HL-60 (cell line): ENCODE results near the gene NPAS2.

Source experiments
- DNase-seq, 2 experiments: peaks; one replicate each; pipeline ENCODE4 v3.0.0-alpha.2; 2010 to 2020; ENCODE audit warnings: low read depth in 1 of 2, low spot score in 1 of 2
- H3K27ac ChIP-seq: fragments of 250-450 bp; sonication (Bioruptor Pico); replicated peaks from 2 replicates; pipeline ENCODE4 v1.5.1; 2020; ENCODE audit warnings: mild to moderate bottlenecking, moderate library complexity
- H3K27me3 ChIP-seq: fragments of 250-450 bp; sonication (Bioruptor Pico); 2 replicates; pipeline ENCODE4 v1.5.1; 2021; ENCODE audit warnings: mild to moderate bottlenecking, moderate library complexity; ENCODE audit not compliant: insufficient read depth, poor library complexity, severe bottlenecking
- H3K4me3 ChIP-seq: replicated peaks from 2 replicates; pipeline ENCODE4 v1.5.1; 2011; ENCODE audit warnings: mild to moderate bottlenecking, control low read depth, low read length; ENCODE audit not compliant: insufficient read depth
- GABPA ChIP-seq: IDR thresholded peaks from 2 replicates; pipeline ENCODE4 v1.6.1; 2012; ENCODE audit warnings: low read depth
- POLR2AphosphoS5 ChIP-seq: IDR thresholded peaks from 2 replicates; pipeline ENCODE4 v1.6.1; 2012; ENCODE audit warnings: low read depth
- SPI1 ChIP-seq: IDR thresholded peaks from 2 replicates; pipeline ENCODE4 v1.6.1; 2012; ENCODE audit warnings: low read depth, mild to moderate bottlenecking, borderline replicate concordance
- TF ChIP-seq, protein P1 (sequence below): IDR thresholded peaks from 2 replicates; pipeline ENCODE4 v1.6.1; 2012; ENCODE audit warnings: low read depth; ENCODE audit not compliant: insufficient replicate concordance
- TF ChIP-seq, protein P2 (sequence below): IDR thresholded peaks from one replicate; pipeline ENCODE4 v1.5.1; 2011; ENCODE audit warnings: low read length, control low read depth, inconsistent platforms; ENCODE audit not compliant: insufficient read depth

NPAS2 gene

DNA sequence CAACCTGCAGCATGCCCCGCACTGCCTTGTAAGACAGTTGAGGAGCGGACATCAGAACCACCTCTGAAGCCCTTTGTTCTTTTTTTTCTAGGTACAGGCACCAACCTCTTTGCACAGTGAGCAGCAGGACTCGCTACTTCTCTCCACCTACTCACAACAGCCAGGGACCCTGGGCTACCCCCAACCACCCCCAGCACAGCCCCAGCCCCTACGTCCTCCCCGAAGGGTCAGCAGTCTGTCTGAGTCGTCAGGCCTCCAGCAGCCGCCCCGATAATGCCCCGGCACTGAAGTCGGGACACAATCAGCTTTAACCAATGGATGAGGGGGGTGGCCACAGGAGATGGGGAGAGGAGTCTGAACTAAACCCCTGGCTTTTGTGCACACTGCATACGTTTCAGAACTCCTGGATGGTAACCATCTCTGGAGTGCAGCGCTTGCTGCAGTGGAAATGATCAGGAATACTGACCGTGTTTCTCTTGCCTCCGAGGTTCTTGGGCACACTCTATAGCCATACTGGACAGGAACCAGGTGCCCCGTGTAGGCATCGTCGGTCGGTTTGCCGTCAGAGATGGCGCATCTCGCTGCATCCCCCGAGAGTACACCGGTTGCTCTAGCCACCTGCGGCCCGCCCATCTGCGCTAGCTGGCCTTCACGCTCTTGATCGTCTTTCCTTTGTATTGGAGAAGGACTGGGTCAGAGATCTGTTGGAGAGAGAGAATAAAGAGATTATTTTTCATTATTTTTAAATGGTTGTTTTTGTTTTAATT, 175.6 kb downstream of the NPAS2 start:
- TF ChIP-seq, protein P1, sequence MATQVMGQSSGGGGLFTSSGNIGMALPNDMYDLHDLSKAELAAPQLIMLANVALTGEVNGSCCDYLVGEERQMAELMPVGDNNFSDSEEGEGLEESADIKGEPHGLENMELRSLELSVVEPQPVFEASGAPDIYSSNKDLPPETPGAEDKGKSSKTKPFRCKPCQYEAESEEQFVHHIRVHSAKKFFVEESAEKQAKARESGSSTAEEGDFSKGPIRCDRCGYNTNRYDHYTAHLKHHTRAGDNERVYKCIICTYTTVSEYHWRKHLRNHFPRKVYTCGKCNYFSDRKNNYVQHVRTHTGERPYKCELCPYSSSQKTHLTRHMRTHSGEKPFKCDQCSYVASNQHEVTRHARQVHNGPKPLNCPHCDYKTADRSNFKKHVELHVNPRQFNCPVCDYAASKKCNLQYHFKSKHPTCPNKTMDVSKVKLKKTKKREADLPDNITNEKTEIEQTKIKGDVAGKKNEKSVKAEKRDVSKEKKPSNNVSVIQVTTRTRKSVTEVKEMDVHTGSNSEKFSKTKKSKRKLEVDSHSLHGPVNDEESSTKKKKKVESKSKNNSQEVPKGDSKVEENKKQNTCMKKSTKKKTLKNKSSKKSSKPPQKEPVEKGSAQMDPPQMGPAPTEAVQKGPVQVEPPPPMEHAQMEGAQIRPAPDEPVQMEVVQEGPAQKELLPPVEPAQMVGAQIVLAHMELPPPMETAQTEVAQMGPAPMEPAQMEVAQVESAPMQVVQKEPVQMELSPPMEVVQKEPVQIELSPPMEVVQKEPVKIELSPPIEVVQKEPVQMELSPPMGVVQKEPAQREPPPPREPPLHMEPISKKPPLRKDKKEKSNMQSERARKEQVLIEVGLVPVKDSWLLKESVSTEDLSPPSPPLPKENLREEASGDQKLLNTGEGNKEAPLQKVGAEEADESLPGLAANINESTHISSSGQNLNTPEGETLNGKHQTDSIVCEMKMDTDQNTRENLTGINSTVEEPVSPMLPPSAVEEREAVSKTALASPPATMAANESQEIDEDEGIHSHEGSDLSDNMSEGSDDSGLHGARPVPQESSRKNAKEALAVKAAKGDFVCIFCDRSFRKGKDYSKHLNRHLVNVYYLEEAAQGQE = no peak
- no peak for TF ChIP-seq POLR2AphosphoS5
- no peak for TF ChIP-seq GABPA
- TF ChIP-seq SPI1 = no peak
- TF ChIP-seq, protein P2, sequence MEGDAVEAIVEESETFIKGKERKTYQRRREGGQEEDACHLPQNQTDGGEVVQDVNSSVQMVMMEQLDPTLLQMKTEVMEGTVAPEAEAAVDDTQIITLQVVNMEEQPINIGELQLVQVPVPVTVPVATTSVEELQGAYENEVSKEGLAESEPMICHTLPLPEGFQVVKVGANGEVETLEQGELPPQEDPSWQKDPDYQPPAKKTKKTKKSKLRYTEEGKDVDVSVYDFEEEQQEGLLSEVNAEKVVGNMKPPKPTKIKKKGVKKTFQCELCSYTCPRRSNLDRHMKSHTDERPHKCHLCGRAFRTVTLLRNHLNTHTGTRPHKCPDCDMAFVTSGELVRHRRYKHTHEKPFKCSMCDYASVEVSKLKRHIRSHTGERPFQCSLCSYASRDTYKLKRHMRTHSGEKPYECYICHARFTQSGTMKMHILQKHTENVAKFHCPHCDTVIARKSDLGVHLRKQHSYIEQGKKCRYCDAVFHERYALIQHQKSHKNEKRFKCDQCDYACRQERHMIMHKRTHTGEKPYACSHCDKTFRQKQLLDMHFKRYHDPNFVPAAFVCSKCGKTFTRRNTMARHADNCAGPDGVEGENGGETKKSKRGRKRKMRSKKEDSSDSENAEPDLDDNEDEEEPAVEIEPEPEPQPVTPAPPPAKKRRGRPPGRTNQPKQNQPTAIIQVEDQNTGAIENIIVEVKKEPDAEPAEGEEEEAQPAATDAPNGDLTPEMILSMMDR = no peak
- no peak for DNase-seq
- Histone ChIP-seq H3K27me3 (no peaks in the 10 kb centered on the region), H3K27ac (no peak overlapping the region), H3K4me3 (no peak overlapping the region)

DNA sequence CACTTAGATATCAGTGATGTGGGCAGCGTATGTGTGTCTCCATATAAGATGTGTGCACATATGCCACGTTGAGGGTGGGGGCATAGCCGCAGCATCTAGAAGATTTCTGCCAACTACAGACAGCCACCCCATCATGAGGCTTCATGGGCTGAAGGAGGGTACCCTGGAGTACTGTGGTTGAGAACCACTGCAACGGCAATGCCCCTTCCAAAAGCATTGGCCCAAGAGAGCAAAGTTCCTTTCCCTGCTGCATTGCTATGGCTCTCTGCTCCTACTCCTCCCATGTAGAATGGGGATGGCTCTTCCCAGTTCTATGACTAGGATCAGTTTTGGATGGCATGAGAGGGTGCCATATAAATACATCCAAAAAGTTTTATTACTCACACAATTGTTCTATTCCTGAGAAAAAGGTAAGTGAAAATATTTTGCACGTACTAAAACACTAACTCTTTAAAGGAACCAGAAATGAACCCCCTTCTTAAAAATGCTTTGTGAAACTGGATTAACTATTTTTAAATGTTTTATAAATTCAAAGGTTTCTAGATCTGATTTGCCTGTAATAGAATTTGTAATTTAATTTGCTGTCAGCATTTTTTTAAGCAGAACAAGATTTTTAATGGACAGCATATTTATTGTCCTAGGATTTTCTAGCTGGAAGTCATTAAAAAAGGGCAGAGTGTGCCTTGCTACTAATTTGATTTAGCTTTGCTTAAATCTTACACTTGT, 177.7 kb downstream of the NPAS2 start:
- no peaks in the 10 kb centered on the region for H3K27me3 ChIP-seq
- DNase-seq = no peak
- no peak overlapping the region for H3K4me3 ChIP-seq
- no peak for TF ChIP-seq POLR2AphosphoS5
- TF ChIP-seq, protein P2 = no peak
- no peak for TF ChIP-seq SPI1
- TF ChIP-seq GABPA = no peak
- TF ChIP-seq, protein P1 = no peak
- no peak overlapping the region for H3K27ac ChIP-seq

DNA sequence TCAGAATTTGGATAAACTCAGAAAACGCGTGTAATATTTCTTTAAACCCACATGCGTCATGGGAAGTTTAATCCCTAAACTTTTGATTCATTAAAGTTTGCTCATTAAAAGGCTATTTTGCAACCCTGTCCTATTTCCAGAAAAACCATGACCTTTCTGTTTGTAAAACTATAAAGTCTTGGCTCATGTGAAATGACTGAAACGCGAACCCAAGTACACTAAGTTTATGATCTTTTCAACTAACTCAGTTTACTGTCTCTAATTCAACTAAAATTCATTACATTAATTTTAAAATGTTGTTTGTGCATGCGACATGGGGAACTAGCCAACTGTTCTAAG, 178.3 kb downstream of the NPAS2 start:
- no peak for TF ChIP-seq SPI1
- TF ChIP-seq POLR2AphosphoS5 = no peak
- TF ChIP-seq GABPA = no peak
- TF ChIP-seq, protein P1 = no peak
- TF ChIP-seq, protein P2 = no peak
- H3K4me3 ChIP-seq = no peak overlapping the region
- no peak for DNase-seq
- no peaks in the 10 kb centered on the region for H3K27me3 ChIP-seq
- no peak overlapping the region for H3K27ac ChIP-seq
